Fibroblast of peridontal ligament (primary cell): ENCODE results near the gene SLC5A1.
"Not testable (repeated sequence)": the region's sequence is repeated elsewhere in the genome, so short reads cannot be mapped to it uniquely, and the experiment has no call there.

ENCODE experiments used
- DNase-seq: peaks from one replicate; pipeline ENCODE4 v3.0.0-alpha.2; 2010; ENCODE audit errors: extremely low read depth

SLC5A1 gene

DNA sequence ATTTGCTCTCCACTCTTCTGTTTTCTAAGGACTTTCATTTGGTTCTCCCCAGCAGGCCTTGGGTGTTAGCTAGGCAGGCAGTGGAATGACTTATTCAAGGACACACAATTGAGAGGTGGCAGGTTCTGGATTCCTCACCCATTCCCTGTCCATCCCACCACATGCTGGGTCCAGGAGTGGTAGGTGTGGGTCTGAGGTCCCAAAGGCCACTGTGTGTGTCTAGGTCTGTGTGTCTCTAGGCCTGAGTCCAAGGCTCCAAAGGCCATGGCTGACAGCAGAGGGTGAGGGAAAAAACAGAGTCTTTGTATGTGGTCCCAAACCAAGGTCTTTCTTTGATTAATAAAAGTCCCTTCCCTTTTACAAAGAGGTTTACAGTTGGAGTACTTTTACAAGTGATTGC is 40.8 kb downstream of the SLC5A1 start:
- no peak for DNase-seq

- DNase-seq = no peak
These were observed 45.0 kb downstream of the SLC5A1 start for GRCh38 chr22:32088084-32088483.

DNA sequence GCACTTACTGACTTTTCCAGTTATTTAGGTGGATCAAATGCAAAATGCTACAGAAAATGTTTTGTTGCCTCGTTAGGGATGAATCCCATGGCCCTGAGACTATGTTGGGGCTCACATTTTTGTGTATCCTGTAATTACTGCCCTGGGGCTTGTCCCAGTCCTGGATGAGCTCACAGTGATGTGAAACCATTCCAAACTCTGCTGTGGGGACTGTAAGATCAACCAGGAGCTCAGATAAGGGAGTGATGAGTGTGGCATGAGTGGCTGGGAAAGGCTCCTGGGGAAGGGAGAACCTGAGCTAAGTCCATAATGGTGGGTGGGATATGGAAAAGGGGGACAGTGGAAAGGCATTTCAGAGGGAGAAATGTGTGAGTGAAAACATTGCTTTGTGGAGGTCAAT is 54.0 kb downstream of the SLC5A1 start:
- DNase-seq = no peak

DNA sequence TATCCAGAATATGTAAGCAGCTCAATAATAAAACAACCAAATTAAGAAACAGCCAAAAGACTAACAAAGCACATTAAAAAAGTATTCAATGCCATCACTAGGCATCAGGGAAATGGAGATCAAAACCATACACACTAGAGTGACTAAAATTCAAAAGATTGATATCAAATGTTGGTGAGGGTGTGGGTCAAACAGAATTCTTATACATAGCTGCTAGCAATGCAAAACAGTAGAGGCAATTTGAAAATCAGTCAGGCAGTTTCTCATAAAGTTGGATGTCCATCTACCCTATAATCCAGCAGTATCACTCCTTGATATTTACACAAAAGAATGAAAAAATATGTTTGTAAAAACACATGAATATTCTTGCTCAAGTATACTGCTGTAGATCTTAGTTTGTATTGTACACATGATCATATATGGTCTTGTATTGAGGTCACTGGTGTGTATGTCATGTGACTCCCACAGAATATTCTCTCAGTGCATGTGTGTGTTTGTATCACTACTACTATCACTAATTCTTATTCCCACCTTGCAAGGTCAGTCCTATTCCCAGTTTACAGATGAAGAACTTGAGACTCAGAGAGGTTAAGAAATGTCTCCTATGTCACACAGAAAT is 54.9 kb downstream of the SLC5A1 start:
- DNase-seq = no peak

- DNase-seq = no peak
These were observed 57.6 kb downstream of the SLC5A1 start for GRCh38 chr22:32100711-32101110.

GRCh38 chr22:32103658-32104315 is 60.7 kb downstream of the SLC5A1 start:
- DNase-seq = peak; percentile 10

DNA sequence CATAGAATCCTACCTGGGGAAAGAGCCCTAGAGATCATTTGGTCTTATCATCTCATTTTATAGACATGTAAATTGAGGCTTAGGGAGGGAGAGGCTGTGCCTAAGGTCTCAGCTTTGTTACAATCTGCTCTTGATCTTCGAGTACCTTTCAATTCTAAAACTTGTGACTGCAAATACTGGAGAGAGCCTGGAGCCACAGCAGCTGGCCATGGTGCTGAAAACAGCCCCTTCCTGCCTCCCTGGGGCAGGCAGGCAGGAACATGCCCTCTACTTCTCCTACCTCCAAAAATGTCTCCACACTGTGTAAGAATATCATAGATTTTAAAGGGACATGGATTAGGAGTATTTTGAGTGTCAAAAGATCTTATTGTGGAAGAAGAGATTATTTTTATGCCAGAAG is 63.9 kb downstream of the SLC5A1 start:
- peak; percentile 1 for DNase-seq

GRCh38 chr22:32112380-32112779 is 69.3 kb downstream of the SLC5A1 start:
- DNase-seq = no peak

DNA sequence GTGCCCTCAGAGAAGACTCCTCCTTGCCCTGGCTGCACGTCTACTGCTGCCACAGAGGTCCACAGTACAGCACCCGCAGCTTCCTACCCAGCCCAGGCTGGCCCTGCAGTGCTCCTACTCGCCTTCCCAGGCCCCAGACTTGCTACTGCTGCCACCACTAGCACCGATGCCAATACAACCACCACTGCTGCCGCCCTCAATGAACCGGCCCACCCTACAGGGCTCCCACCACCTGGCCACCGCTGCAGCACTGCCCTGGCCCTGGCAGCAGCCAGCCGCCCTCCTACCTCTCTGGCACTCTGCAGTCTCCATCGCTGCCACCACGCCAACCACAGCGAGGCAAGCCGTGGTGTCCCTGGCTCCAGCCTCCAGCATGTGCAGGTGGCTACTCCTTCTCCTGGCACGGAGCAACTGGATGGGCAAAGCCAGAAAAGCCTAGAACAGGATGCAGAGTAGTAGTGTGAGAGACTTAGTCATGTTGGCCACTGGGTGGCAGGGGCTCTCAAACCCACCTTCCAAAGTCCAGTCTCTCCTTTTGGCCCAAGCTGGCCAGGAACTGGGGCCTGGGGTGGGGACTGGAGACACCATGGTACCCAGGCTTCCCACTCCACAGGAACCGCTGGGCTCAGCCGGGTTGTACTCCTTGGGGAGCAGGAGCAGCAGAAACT is 76.6 kb downstream of the SLC5A1 start:
- no peak for DNase-seq

GRCh38 chr22:32120603-32121002 is 77.5 kb downstream of the SLC5A1 start:
- DNase-seq = no peak

- no peak for DNase-seq
These were observed 79.8 kb downstream of the SLC5A1 start for GRCh38 chr22:32122899-32123298.

- DNase-seq = no peak
These were observed 80.6 kb downstream of the SLC5A1 start for GRCh38 chr22:32123657-32124056.

DNA sequence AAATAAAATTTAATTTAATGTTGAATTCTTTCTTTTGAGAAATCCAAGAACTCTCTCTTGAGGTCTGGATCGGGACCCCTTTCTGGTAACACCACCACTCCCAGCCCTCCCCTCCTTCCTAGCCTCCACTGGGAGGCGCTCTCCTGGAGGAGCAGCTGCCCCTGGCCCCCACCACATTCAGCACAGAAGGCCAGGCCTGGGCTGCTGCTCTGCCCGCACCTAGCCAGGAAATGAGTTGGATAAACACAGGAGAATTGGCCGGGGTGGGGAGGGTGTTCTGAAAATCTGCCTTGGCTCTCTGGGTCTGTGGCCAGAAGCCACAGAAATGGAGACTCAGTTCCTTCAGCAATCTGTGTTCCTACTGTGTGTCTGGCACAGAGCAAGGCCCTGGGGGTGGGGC is 84.8 kb downstream of the SLC5A1 start:
- DNase-seq = no peak

- no peak for DNase-seq
These were observed 87.4 kb downstream of the SLC5A1 start for GRCh38 chr22:32130464-32130863.

GRCh38 chr22:32132126-32132525 is 89.1 kb downstream of the SLC5A1 start:
- DNase-seq = no peak

DNA sequence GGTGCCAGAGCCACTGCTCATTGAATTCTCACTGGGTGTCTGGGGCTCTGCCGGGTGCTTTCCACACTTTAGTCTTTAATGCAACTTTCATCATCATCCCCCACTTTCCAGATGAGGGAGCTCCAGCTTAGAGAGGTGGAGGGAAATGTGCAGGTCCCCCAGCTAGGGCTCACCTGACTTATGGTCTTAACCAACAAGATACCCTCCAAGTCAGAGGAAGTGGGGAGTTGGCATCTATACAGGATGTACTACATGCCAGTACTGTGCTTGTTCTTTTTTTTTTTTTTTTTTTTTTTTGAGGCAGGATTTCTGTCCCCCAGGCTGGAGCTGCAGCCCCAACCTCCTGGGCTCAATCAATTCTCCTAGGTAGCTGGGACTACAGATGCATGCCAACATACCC is 89.7 kb downstream of the SLC5A1 start:
- DNase-seq = no peak

DNA sequence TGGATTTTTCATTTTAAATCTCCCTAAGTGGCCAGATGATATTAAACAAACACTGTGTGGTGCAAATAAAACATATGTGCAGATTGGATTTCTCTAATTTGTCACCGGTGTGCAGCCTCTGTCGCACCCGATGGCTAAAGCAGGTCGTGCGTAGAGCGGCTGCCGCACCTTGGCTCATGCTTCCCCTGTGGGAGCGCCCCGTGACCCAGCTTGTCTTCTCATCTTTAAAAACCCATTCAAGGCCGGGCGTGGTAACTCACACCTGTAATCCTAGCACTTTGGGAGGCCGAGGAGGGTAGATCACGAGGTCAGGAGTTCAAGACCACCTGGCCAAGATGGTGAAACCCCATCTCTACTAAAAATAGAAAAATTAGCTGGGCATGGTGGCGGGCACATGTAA is 91.7 kb downstream of the SLC5A1 start:
- not testable (repeated sequence) for DNase-seq

DNA sequence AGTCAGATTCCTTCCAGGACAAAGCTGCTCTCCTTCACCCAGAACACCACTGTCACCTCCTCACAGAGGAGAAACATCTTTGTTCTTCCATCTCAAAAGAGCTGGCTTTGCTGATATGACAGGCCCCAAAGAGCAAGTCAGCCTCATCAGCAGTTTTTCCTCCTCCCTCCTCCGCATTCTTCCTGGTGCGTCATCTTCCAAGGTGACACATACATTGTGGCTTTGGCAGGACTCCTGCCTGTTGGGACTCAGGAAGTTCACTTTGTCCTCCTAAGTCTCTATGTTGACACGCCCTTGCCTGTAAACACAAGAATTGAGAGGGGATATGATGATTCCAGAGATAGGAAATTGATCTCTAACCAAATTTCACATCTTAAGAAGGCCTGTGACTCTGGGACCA is 92.9 kb downstream of the SLC5A1 start:
- DNase-seq = peak; percentile 4

GRCh38 chr22:32136881-32137280 is 93.8 kb downstream of the SLC5A1 start:
- DNase-seq = not testable (repeated sequence)

- peak; percentile 1 for DNase-seq
These were observed 94.8 kb downstream of the SLC5A1 start for GRCh38 chr22:32137731-32138324.

- not testable (repeated sequence) for DNase-seq
These were observed 95.5 kb downstream of the SLC5A1 start for GRCh38 chr22:32138576-32138975.

DNA sequence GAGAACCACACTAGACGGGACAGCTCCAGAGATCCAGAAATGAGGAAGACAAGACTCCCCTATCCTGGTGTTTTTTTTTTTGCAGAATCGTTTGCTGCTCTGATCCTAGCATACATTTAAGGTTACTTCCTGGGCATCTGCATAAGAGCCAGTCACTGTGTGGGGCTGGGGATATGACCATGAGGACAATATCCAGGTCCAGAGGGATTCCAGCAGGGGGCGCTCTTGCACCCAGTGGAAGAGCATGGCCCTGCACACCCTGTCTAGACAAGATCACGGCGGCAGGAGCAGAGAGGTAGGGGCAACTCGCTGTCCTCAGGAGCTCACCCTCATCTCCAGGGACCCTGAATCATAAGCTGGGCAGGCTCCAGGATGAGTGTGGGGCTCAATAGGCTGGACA is 97.6 kb downstream of the SLC5A1 start:
- not testable (repeated sequence) for DNase-seq

GRCh38 chr22:32142600-32142999 is 99.5 kb downstream of the SLC5A1 start:
- no peak for DNase-seq
